Spleen (tissue), 11 donors: Measurements from ENCODE around the gene PTPRN2. TPM values are rescaled to one million over a fixed set of nuclear protein-coding genes. Genes with fewer than 3 reads are reported as not detected.

Experiments used
- DNase-seq: peaks from one replicate; pipeline ENCODE4 v3.0.0-alpha.2; 2020
- H3K27ac ChIP-seq, 8 donors: fragments of 200-600 bp; sonication (generic) in 7 of 8; 1 replicate in 4 of 8; 2 replicates in 4 of 8; pipeline versions ENCODE4 v1.5.0 to v1.8.0; 2016 to 2021; ENCODE audit warnings: inconsistent platforms in 4 of 8, mild to moderate bottlenecking in 4 of 8, moderate library complexity in 1 of 8
- H3K27me3 ChIP-seq, 7 donors: fragments of 200-600 bp; sonication (generic) in 6 of 7; replicated peaks in 1 of 7; 1 replicate in 4 of 7; 2 replicates in 3 of 7; pipeline versions ENCODE4 v1.5.0 to v1.8.0; 2016 to 2021; ENCODE audit warnings: inconsistent platforms in 3 of 7, mild to moderate bottlenecking in 1 of 7
- H3K36me3 ChIP-seq, 6 donors: fragments of 200-600 bp; sonication (generic) in 5 of 6; 1 replicate in 4 of 6; 2 replicates in 2 of 6; pipeline versions ENCODE4 v1.5.0 to v1.8.0; 2016 to 2021; ENCODE audit warnings: inconsistent platforms in 2 of 6
- H3K4me1 ChIP-seq, 6 donors: fragments of 200-600 bp; sonication (generic) in 5 of 6; 1 replicate in 3 of 6; 2 replicates in 3 of 6; pipeline versions ENCODE4 v1.5.0 to v1.8.0; 2016 to 2021; ENCODE audit warnings: inconsistent platforms in 3 of 6
- H3K4me3 ChIP-seq, 8 donors: fragments of 200-600 bp; sonication (generic) in 7 of 8; 1 replicate in 4 of 8; 2 replicates in 4 of 8; pipeline versions ENCODE4 v1.5.0 to v1.8.0; 2016 to 2021; ENCODE audit warnings: inconsistent platforms in 4 of 8, mild to moderate bottlenecking in 4 of 8, moderate library complexity in 2 of 8
- H3K9me3 ChIP-seq, 8 donors: fragments of 200-600 bp; sonication (generic) in 7 of 8; 1 replicate in 4 of 8; 2 replicates in 4 of 8; pipeline versions ENCODE4 v1.5.0 to v1.8.0; 2016 to 2021; ENCODE audit warnings: inconsistent platforms in 4 of 8
- POLR2A ChIP-seq, 3 donors: fragments of 450-650 bp; IDR thresholded peaks; one replicate each; pipeline ENCODE4 v1.5.1; 2017; ENCODE audit warnings: antibody characterized with exemption in 3 of 3, mild to moderate bottlenecking in 1 of 3
- POLR2AphosphoS5 ChIP-seq, 3 donors: sonication (generic); formaldehyde crosslinking; IDR thresholded peaks; one replicate each; pipeline ENCODE4 v1.5.1; 2017; ENCODE audit warnings: antibody characterized with exemption in 3 of 3
- WGBS, 5 donors: extraction: QIAGEN DNeasy Blood & Tissue Kit in 3 of 5; methylation state at CpG; one replicate each; pipeline versions ENCODE4 v1.1.5 to v1.1.7; 2013 to 2018; 5-methylcytosine and 5-hydroxymethylcytosine counted together
- intact Hi-C: fragments of 100-400 bp; cut with DNase I; formaldehyde crosslinking; loops from one replicate; pipeline ENCODE4 v1.15.0; 2023; ENCODE audit warnings: low total_unique reads
- polyA plus RNA-seq, 3 donors: library from polyadenylated mRNA; stranded (reverse); fragments of 200-250 nt; gene quantifications; one replicate each; pipeline ENCODE4 v1.2.1, GENCODE V29; 2013
- total RNA-seq, 7 donors: library from RNA; depleted of rRNA in 3 of 7; stranded (reverse); fragments of >200 nt in 3 of 7; fragmentation: NEBNext Ultra II Directional in 4 of 7; extraction: Animal tissue kit (Norgen Biotek cat#: 25700) in 4 of 7; gene quantifications; one replicate each; pipeline versions ENCODE4 v1.1.0 to v1.2.1, GENCODE V29; 2016 to 2021
- TF ChIP-seq, protein P1 (sequence below), 11 experiments: fragments of 200-600 bp in 7 of 11; fragments of 450-650 bp in 4 of 11; sonication (generic) in 4 of 11; IDR thresholded peaks in 8 of 11; conservative IDR thresholded peaks in 3 of 11; 1 replicate in 7 of 11; 2 replicates in 4 of 11; pipeline versions ENCODE4 v1.4.0 to v1.8.0; 2016 to 2021; ENCODE audit warnings: antibody characterized with exemption in 11 of 11, inconsistent platforms in 4 of 11, mild to moderate bottlenecking in 1 of 11
- donor health status: healthy with polysubstance abuse.
- donor health status: DM: no; HTN: no; CAD: no; lungs with moderate emphysema.
- donor health status: DM: no; HTN: no; CAD: no.
- donor health status: Bipolar disorder and iron deficiency.
- donor health status: healthy.
- donor health status: DM: no; HTN: no; CAD: no.
- donor health status: DM: yes; HTN: yes; CAD: no.

PTPRN2 gene
- total and polyA plus RNA-seq, 10 donors = 7.0 to 22.8 (median 16.8) TPM

DNA sequence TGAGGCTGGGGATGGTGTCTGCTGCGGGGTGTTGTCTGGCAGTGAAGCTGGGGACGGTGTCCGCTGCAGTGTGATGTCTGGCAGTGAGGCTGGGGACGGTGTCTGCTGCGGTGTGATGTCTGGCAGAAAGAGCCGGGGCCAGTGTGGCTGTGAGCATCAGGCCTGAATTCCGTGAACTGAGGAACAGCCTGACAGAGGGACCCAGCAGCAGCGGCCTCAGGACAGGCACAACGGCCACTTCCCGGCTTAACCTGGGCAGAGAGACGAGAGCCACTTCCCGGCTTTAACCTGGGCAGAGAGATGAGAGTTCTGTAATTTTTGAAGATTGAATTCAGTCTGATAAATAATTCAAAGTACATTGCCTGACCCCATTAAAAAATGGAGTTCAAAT, 321.2 kb downstream of the PTPRN2 start:
- peak; percentile 58 for DNase-seq
- Histone ChIP-seq H3K36me3 (no peaks in the 10 kb centered on the region), H3K4me1 (no peaks in the 10 kb centered on the region), H3K4me3 (no peak overlapping the region), H3K27me3 (peaks cover 0 to 9% (median 0%) of the 10 kb centered on the region in 7 donors), H3K27ac (no peak overlapping the region), H3K9me3 (peaks cover 0 to 7% (median 0%) of the 10 kb centered on the region in 8 donors)
- intact Hi-C loops = no loop called here
- WGBS, 5 donors = 87 to 91% (median 89%) methylated on average over 10 to 12 of the region's 12 CpGs
- TF ChIP-seq POLR2A (IDR thresholded peaks at IDR 0.05) (no peak), POLR2AphosphoS5 (IDR thresholded peaks at IDR 0.05) (no peak)
- TF ChIP-seq, protein P1, sequence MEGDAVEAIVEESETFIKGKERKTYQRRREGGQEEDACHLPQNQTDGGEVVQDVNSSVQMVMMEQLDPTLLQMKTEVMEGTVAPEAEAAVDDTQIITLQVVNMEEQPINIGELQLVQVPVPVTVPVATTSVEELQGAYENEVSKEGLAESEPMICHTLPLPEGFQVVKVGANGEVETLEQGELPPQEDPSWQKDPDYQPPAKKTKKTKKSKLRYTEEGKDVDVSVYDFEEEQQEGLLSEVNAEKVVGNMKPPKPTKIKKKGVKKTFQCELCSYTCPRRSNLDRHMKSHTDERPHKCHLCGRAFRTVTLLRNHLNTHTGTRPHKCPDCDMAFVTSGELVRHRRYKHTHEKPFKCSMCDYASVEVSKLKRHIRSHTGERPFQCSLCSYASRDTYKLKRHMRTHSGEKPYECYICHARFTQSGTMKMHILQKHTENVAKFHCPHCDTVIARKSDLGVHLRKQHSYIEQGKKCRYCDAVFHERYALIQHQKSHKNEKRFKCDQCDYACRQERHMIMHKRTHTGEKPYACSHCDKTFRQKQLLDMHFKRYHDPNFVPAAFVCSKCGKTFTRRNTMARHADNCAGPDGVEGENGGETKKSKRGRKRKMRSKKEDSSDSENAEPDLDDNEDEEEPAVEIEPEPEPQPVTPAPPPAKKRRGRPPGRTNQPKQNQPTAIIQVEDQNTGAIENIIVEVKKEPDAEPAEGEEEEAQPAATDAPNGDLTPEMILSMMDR (IDR thresholded peaks at IDR 0.05 in 8 of 11, conservative IDR thresholded peaks at IDR 0.05 in 3 of 11) = no peak

GRCh38 chr7:158265743-158266080, 321.9 kb downstream of the PTPRN2 start:
- TF ChIP-seq POLR2A (IDR thresholded peaks at IDR 0.05) = no peak
- peak; percentile 45 for DNase-seq
- Histone ChIP-seq H3K4me3 (no peak overlapping the region), H3K36me3 (no peaks in the 10 kb centered on the region), H3K27me3 (peaks cover 0 to 13% (median 0%) of the 10 kb centered on the region in 7 donors), H3K9me3 (peaks cover 0 to 9% (median 0%) of the 10 kb centered on the region in 8 donors), H3K27ac (no peak overlapping the region), H3K4me1 (no peaks in the 10 kb centered on the region)
- intact Hi-C loops = no loop called here
- WGBS, 5 donors = 86 to 96% (median 92%) methylated on average over 4 to 11 of the region's 11 CpGs; no CpG with 5 or more reads in 1 of the 5 donors

DNA sequence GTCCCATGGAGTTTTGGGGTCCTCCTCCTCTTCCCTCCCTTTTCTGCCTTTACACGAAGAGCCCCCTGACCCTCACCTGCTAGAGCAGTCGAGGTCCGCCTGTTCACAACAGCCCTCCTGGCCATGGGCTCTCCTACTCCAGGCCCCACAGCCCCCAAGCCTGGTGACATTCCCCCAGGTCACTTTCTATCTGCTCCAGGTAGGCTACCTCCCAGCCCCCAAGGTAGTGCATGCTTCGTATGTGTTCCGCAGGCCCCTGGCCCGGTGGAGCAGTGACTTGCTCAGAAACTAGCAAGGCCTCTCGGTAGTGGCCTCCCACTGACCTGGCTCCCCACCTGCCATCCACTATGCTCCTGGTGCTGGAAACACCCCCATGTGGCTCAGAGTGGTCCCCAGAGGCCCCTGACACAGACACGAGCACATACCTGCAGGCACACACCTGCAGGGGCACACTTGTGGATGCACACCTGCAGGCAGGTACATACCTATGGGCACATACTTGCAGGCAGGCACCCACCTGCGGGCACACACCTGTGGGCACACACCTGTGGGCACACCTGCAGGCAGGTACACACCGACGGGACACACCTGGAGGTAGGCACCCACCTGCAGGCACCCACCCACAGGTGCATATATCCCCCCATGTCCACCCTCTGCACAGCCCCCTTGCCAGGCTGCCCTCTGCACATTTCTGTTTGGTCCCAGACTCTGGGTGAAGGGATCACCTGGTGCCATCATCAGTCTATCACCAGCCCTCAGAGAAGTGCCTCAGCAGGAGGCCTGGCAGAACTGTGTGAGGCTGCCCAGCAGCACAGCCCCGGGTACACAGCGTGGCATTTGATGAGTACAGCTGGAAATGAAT, 322.5 kb downstream of the PTPRN2 start:
- intact Hi-C loops = no loop called here
- TF ChIP-seq, protein P1 (IDR thresholded peaks at IDR 0.05 in 8 of 11, conservative IDR thresholded peaks at IDR 0.05 in 3 of 11) = no peak
- TF ChIP-seq POLR2A (IDR thresholded peaks at IDR 0.05) (no peak), POLR2AphosphoS5 (IDR thresholded peaks at IDR 0.05) (no peak)
- H3K9me3 ChIP-seq = peaks cover 0 to 9% (median 0%) of the 10 kb centered on the region in 8 donors
- no peaks in the 10 kb centered on the region for H3K4me1 ChIP-seq
- no peak overlapping the region for H3K4me3 ChIP-seq
- H3K36me3 ChIP-seq = no peaks in the 10 kb centered on the region
- WGBS, 5 donors = 90 to 94% (median 92%) methylated on average over 9 to 13 of the region's 13 CpGs
- peaks cover 0 to 18% (median 0%) of the 10 kb centered on the region in 7 donors for H3K27me3 ChIP-seq
- peak; percentile 70 for DNase-seq
- H3K27ac ChIP-seq = no peak overlapping the region

DNA sequence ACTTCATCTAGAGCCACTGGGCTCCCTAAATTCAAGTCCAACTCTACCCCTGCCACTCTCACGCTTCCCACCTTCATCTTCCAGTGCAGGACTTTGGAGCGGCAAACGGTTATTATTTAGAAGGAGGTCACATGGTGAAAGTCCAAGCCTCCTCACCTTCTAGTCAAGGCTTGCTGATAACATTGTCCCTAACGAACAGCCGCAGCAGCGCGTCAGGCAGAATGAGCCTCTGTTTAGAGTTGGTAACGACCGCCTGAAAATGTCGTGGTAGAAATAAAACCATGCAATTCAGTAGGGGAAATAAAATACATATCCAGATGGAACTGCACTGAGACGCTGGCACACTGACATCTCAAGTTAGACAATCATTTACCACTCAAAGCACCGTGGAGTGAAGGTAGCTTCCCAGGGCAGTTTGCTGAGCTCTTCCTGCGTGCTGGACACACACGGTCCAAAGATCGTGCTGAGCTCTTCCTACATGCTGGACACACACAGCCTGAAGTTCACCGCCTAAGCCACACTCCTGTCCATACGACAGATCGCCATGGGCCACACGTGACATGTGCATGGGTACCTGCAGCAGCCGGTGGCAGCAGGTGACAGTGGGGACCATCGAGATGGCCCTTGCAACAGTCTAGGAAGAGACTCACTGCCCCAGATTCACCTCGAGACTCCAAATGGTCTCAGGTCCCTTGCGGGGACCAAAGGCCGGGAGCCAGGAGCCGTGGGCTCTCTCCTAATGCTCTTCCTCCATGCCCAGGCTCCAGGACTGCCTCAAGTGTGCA, 323.5 kb downstream of the PTPRN2 start:
- H3K4me3 ChIP-seq = no peak overlapping the region
- H3K9me3 ChIP-seq = peaks cover 0 to 13% (median 0%) of the 10 kb centered on the region in 8 donors
- peaks cover 0 to 21% (median 0%) of the 10 kb centered on the region in 7 donors for H3K27me3 ChIP-seq
- peak; percentile 53 for DNase-seq
- intact Hi-C loops = no loop called here
- WGBS, 5 donors = 90 to 95% (median 90%) methylated on average over 22 to 25 of the region's 25 CpGs
- H3K36me3 ChIP-seq = no peaks in the 10 kb centered on the region
- TF ChIP-seq POLR2A (IDR thresholded peaks at IDR 0.05) (no peak), POLR2AphosphoS5 (IDR thresholded peaks at IDR 0.05) (no peak)
- TF ChIP-seq, protein P1 (IDR thresholded peaks at IDR 0.05 in 8 of 11, conservative IDR thresholded peaks at IDR 0.05 in 3 of 11) = no peak
- no peaks in the 10 kb centered on the region for H3K4me1 ChIP-seq
- H3K27ac ChIP-seq = no peak overlapping the region
